Measurements from ENCODE around the gene CPZ.

GRCh38 chr4:8573266-8573665, 19.3 kb upstream of the CPZ start:
- no peak for TF ChIP-seq CTCF (IDR thresholded peaks at IDR 0.05; ENCODE audit: low read length)
- TF ChIP-seq EZH2 (IDR thresholded peaks at IDR 0.05; ENCODE audit: borderline replicate concordance, low read length), result no peak

All from OCI-LY1 (cell line).